Endometrial microvascular endothelial cells (primary cell): ENCODE data around the gene SGCE. TPM values are rescaled to one million over a fixed set of nuclear protein-coding genes. Genes with fewer than 3 reads are reported as not detected.

ENCODE experiments used
- total RNA-seq: library from RNA; depleted of rRNA; stranded (reverse); fragments of >200 nt; gene quantifications from one replicate; pipeline ENCODE4 v1.2.3, GENCODE V29; 2015; ENCODE audit errors: inconsistent ontology term

SGCE gene
- total RNA-seq, 1 donor from 2014 or later: 24.6 TPM

Other genes starting within 250 kb of the SGCE start
- gene CASD1, start 146.3 kb downstream of the SGCE start, total RNA-seq: 5.1 TPM